NCI-H2081 treated with DMSO at 0.1 percent for 48 hours (cell line): ENCODE measurements around the gene OTUD3.

ENCODE experiments used
- DNase-seq: peaks from one replicate; lab custom pipeline; 2025; lab: John Stamatoyannopoulos, UW

OTUD3 gene

DNA sequence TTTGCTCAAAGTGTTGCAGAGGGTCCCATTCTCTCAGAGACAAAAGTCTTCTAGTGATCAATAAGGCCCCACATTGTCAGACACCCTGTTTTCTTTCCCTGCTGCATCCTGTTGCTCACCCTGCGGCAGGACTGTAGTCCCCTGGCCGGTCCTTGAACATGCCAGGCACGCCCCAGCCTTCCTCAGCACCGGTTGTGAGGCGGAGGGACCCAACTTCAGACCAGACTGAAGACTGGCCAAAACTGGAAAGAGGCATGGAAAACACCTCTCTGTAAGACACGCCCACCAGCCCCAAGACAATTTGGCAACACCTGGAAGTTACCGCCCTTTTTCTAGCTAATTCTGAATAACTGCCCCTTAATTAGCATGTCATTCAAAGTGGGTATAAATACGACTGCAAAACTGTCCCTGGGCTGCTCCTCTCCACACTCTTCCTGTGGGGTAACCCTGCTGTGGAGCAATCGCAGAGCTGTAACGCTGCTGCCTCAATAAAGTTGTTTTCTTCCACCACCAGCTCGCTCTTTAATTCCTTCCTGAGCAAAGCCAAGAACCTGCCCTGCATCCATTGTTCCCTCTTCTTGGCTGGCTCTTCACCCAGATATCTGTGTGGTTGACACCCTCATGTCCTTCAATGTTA lies 73.5 kb downstream of the OTUD3 start:
- DNase-seq: no peak

DNA sequence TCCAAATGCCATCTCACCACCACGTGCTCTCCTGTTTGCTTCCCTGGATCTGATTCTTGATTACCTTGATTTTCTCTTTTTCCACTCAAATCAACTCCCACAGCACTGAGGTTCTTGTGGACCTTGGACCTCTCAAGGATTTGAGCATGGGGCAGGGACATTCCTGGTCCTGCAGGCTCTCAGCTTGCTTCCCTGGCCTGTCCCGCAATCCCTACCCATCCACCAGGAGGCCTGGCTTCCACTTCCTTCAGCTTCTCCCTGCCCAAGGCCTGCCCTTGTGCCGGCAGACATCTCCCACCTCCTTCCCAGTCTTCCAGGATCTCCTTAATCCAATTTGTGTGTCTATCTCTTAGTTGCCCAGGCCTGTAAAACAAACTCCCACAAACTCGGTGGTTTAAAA lies 75.6 kb downstream of the OTUD3 start:
- DNase-seq: no peak

DNA sequence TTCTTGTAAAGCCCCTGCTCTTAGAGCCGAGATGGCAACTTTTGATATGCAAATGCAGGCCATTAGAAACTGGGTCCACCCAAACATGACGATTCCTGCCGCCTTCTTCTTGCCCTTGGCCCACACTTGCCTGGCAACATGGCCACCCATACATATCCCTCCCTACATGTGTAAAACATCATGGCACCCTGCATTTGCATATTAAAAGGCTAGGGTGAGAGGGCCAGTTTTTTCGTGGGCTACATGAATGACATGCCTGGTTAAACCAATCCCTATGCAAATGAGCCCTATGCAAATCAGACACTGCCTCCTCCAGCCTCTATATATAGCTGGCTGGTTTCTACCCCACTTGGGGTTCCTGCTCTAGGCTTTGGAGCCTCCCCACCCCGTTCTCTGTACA lies 78.4 kb downstream of the OTUD3 start:
- no peak for DNase-seq
